ENCODE measurements around the gene PDF.
"Not testable (repeated sequence)": the region's sequence is repeated elsewhere in the genome, so short reads cannot be mapped to it uniquely, and the experiment has no call there.

The PDF gene

GRCh38 chr16:69316595-69317034, 13.8 kb downstream of the PDF start:
- DNase-seq (ENCODE audit: low spot score): no peak

DNA sequence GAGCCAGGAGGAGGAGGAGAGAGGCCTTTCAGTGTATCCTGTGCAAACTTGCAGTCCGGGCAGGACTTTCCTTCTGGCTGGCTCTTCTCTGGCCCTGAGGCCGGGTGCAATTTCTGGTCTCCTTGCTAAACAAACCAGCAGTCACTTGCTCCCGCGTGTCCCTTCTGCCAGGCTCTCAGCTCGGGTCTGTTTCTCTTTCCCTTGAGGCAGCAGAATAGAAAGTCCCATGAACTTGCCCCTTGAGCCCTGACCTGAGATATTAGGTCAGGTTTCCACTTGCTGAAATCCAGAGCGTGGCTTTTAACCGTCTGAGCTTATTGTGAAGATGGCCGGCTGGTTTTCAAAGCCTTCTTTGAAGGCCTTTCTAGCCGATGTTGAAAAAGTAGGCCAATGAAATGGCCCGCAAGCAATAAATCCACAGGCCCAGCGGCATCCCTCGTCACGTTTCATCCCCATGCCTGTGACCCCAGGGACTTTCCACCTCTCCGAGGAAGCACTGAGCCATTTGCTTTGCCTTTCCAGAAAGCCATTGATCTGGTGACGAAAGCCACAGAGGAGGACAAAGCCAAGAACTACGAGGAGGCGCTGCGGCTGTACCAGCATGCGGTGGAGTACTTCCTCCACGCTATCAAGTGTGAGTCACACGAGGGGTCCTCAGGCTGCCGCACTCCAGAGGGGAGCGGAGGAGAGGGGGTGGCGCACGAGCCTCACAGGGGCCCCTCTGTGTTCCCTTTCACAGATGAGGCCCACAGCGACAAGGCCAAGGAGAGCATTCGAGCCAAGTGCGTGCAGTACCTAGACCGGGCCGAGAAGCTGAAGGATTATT, 14.7 kb downstream of the PDF start:
- no peak for DNase-seq (ENCODE audit: low spot score)

- DNase-seq (ENCODE audit: low spot score): no peak
These were observed 15.9 kb downstream of the PDF start for GRCh38 chr16:69314534-69314933.

GRCh38 chr16:69313469-69313868, 16.9 kb downstream of the PDF start:
- DNase-seq (ENCODE audit: low spot score): no peak

DNA sequence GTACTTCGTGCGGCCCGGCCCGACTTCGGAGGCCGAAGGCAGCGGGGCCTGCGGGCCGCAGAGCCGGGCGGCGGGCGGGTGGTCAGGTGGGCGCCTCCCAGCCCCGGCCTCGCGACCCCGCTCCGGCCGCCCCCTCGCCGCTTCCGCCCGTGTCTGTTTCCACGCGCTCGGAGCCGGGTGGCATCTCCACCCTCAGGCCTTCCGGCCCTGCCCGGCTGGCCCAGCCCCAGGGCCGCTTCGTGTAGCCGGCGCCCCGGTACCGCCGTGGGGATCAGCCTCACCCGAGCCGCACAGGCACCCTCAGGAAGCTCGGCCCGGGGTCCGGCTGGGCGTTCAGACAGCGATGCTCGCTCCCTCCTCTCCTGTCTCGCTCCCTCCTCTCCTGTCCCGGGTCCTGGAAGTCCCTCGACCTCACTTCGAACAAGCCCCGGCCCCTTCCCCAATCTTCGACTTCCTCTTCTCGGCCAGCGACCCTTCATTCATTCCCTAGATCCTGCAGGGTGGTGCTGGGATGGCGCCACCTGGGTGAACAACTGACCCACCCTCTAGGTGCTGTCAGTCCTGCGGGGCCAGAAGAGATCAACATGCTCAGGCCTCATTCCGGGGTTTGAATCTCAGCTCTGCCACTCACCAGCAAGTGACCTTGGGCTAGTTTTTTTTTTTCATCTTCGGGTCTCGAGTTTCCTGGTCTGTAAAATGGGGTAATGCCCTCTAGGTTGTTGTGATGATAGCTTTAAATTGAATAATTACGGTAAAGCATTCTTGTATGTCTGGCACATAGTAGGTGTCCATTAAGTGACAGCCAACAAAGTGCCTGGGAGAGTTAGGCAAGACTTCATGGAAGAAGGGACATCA, 18.6 kb downstream of the PDF start:
- peak; percentile 77 for DNase-seq (ENCODE audit: low spot score)

DNA sequence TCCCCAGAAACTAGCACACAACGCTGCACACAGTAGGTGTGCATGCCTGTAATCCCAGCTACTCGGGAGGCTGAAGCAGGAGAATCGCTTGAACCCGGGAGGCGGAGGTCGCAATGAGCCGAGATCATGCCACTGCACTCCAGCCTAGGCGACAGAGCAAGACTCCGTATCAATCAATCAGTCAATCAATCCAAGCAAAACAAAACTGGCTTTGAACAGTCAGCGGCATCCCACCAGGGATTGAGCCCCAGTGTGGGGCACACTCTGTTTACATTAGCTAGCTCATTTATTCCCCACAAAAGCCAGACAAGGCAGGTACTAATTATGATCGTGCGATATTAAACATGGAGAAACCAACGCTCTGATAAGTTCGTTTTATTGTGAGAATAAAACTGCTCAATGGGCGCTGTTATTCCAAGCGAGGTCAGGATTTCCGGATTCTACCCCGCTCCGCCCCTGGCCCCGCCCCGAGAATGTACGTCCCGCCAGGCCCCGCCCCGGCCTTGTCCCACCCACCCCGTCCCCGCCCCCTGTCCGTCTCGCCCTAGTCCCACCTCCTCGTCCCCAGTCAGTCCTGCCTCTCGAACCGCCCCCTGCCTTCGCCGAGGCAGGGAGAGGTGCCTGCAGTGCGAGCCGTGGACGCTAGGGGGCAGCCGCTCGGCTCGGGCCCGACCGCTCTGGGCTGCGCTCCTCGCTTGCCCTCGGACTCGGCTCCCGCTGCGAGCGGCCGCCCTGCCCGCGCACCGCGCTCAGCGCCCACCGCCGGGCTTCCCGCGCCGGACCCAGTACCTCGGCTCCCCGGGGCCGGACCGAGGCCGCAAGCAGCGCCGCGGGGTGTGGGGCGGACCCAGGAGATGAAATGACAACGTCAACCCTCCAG, 19.5 kb downstream of the PDF start, which contains the start of gene VPS4A:
VPS4A (plus strand) TSS at position 698 of the 880 bp plus-strand sequence; CDS start at position 860, 162 bp downstream.
- peak; percentile 99 for DNase-seq (ENCODE audit: low spot score)

GRCh38 chr16:69309316-69309715, 21.1 kb downstream of the PDF start:
- no peak for DNase-seq (ENCODE audit: low spot score)

- DNase-seq (ENCODE audit: low spot score): no peak
These were observed 22.5 kb downstream of the PDF start for GRCh38 chr16:69307856-69308255.

DNA sequence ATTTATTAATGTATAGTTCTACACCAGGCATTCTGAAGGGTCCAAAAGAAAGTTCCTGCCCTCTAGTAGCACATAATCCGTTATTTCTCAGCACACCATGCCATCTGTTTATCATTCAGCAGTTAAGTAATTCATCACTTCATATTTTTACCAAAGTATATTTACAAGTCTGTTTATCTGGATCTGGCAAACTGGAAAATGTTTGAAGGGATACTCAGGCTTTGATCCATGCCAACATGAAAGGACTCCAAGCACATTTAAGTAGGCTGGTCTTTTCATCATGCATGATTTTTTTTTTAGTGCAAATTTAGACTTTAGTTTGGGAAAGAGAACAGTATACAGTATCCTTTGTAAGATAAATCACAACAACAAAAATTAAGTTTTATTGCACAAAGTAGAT, 23.3 kb downstream of the PDF start:
- no peak for DNase-seq (ENCODE audit: low spot score)

- DNase-seq (ENCODE audit: low spot score): no peak
These were observed 24.4 kb downstream of the PDF start for GRCh38 chr16:69306031-69306430.

DNA sequence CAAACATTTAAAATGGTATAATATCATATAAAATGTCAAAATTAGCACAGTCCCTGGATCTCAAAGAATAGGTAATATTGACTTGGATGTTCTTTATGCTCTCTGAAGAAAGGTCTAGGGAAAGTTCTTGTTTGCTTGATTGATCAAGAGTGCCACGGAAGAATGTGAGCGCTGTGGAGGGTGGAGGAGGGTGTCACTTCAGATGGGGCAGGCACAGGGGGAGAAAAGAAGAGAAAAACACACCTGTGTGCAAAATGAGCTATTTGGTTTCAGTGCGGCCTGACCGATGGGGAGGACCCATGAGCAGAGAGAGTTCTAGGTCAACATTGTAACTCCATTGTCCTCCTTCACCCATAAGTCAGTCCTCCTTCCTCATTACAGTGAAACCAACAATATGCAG, 28.1 kb downstream of the PDF start:
- no peak for DNase-seq (ENCODE audit: low spot score)

DNA sequence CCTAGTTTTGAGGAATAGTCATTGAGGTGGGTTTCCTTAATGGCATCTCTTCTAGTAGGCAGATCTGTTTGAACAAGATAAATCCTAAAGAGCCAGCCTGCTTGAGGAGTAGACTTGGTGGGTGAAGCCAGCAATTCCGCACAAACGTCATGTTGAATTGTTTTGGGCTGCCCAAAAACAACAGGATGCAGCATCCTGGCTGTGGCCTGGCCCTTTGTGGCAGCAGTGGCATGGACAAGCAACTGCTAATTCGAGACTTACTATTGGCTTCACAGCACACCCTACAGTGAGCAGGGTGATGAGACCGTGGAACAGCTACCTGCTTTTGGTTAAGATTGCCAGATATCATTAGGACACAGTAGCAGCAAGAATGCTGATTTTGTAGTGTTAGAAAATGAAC, 28.5 kb downstream of the PDF start:
- DNase-seq (ENCODE audit: low spot score): no peak

DNA sequence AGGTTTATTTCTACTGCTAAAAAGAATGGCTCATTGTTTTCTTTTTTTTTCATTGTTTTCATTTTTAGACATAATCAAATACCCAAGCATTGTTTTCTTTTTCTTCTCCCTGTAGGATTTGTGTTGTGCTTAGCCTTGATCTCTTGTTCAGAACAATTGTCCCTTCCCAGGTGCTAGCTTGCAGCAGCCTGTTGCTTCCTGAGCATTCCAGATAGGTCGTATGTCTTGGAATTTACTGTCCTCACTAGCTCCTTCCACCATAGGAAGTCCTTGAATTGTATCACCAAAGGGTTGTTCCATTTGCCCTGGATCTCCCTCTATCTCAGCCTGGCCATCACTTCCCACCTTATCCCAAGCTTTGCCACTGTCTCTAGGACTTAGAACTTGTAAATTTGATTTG, 29.2 kb downstream of the PDF start:
- no peak for DNase-seq (ENCODE audit: low spot score)

DNA sequence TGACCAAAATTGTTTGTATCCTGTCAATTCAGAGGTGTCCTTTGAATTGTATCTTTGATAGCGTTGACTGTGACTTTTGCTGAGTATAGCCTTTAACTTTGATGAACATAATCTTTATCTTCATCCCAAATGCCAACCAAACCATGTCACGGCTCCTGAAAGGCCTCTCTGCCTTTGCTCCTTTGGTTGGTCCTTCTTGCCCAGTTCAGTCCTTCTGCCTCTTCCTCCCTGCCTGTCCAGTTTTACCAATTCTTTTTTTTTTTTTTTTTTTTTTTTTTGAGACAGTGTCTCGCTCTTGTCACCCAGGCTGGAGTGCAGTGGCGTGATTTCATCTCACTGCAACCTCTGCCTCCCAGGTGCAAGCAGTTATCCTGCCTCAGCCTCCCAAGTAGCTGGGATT, 32.1 kb downstream of the PDF start:
- DNase-seq (ENCODE audit: low spot score): no peak

- DNase-seq (ENCODE audit: low spot score): not testable (repeated sequence)
These were observed 33.6 kb downstream of the PDF start for GRCh38 chr16:69296771-69297170.

DNA sequence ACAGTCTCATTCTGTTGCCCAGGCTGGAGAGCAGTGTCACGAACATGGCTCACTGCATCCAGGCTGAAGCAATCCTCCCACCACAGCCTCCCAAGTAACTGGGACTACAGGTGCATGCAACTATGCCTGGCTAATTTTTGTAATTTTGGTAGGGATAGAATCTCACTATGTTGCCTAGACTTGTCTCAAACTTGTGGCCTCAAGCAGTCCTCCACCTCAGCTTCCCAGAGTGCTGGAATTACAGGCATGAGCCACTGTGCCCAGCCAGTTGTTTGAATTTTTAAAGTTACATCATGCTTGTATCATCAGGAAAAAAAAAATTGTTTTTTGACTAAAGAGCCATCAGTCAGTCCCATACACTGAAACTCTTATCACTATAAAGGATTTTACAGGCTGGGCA, 36.3 kb downstream of the PDF start:
- DNase-seq (ENCODE audit: low spot score): no peak

DNA sequence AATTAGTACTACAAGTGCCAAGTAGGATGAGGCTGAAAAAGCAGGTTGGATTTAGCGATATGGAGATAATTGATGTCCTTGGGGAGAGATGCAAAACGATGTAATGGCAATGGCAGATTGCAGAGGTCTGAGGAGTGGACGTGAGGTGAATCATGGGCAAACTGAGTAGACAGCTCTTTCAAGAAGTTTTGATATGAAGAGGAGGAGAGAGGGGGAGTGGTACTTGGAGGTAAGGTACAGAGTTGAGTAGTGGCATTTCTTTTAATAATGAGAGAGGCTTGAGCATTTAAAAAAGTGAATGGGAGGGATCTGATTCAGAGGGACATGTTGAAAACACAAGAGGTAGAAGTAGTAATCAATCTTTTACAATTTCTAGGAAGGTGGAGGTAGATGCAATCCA, 37.0 kb downstream of the PDF start:
- DNase-seq (ENCODE audit: low spot score): no peak

- not testable (repeated sequence) for DNase-seq (ENCODE audit: low spot score)
These were observed 38.7 kb downstream of the PDF start for GRCh38 chr16:69291657-69292056.

DNA sequence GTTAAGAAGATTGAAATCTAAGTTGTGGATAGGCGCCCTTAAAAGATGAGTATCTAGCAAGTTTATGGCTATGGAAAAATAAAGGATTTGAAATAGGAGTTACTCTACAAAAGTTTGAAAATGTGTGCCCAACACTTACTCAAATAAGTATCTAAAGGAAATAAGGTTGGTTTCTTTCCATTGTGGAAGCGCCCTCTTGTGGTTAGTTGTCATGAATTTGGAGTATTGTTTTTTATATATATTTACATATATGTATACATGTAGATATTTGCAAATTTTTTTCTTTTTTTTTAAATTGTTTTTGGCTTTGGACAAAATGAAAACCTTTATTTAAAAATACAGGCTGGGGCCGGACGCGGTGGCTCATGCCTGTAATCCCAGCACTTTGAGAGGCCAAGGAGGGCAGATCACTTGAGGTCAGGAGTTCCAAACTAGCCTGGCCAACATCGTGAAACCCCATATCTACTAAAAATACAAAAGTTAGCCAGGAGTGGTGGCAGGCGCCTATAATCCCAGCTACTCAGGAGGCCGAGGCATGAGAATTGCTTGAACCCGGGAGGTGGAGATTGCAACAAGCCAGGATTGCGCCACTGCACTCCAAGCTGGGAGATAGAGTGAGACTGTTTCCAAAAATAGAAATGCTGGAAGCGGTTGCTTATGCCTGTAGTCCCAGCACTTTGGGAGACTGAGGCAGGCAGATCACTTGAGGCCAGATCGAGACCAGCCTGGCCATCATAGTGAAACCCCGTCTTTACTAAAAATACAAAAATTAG, 43.3 kb downstream of the PDF start:
- DNase-seq (ENCODE audit: low spot score): no peak

GRCh38 chr16:69285240-69285639, 45.1 kb downstream of the PDF start:
- no peak for DNase-seq (ENCODE audit: low spot score)

GRCh38 chr16:69283851-69284250, 46.5 kb downstream of the PDF start:
- no peak for DNase-seq (ENCODE audit: low spot score)

Measured in left forelimb (tissue), 1 donor.